Psoas muscle (tissue), 8 donors: ENCODE results near the gene ZSCAN2. TPM values are rescaled to one million over a fixed set of nuclear protein-coding genes. Genes with fewer than 3 reads are reported as not detected.

Experiments
- ATAC-seq, 4 donors: fragments of 200-7000 bp; cut with Tn5 transposase; one replicate each; pipeline ENCODE4 v1.9.1; 2020; ENCODE audit warnings: moderate library complexity in 3 of 4, mild to moderate bottlenecking in 2 of 4
- DNase-seq, 2 donors: peaks; one replicate each; pipeline ENCODE4 v3.0.0-alpha.2; 2020
- H3K27ac ChIP-seq: fragments of 200-600 bp; one replicate; pipeline ENCODE4 v1.8.0; 2022
- H3K27me3 ChIP-seq, 3 donors: fragments of 200-600 bp in 1 of 3; one replicate each; pipeline versions ENCODE4 v1.6.1 to v1.8.0; 2013 to 2022; ENCODE audit warnings: low read length in 2 of 3, mild to moderate bottlenecking in 2 of 3, moderate library complexity in 1 of 3; ENCODE audit not compliant: insufficient read depth in 3 of 3
- H3K36me3 ChIP-seq, 2 donors: fragments of 200-600 bp in 1 of 2; one replicate each; pipeline versions ENCODE4 v1.6.1 to v1.8.0; 2013 to 2022; ENCODE audit warnings: low read depth in 1 of 2, mild to moderate bottlenecking in 1 of 2, moderate library complexity in 1 of 2; ENCODE audit not compliant: insufficient read depth in 1 of 2
- H3K4me1 ChIP-seq: fragments of 200-600 bp; one replicate; pipeline ENCODE4 v1.8.0; 2022
- H3K4me3 ChIP-seq: fragments of 200-600 bp; one replicate; pipeline ENCODE4 v1.8.0; 2022; ENCODE audit warnings: mild to moderate bottlenecking
- H3K9me3 ChIP-seq: fragments of 200-600 bp; one replicate; pipeline ENCODE4 v1.8.0; 2022
- CTCF ChIP-seq: fragments of 200-600 bp; IDR thresholded peaks from one replicate; pipeline ENCODE4 v1.8.0; 2022; ENCODE audit warnings: antibody characterized with exemption
- WGBS, 3 donors: extraction: QIAGEN DNeasy Blood & Tissue Kit; methylation state at CpG; one replicate each; pipeline versions ENCODE4 v1.1.6 to v1.1.7; 2013; 5-methylcytosine and 5-hydroxymethylcytosine counted together
- intact Hi-C, 2 donors: fragments of 100-400 bp; cut with DNase I; formaldehyde crosslinking; loops; one replicate each; pipeline versions ENCODE4 v1.11.0 to v1.14.2; 2022
- polyA plus RNA-seq, 3 donors: library from polyadenylated mRNA; stranded (reverse); fragments of 200-250 nt; gene quantifications; one replicate each; pipeline ENCODE4 v1.2.3, GENCODE V29; 2013
- total RNA-seq, 4 donors: library from RNA; stranded (reverse); fragmentation: NEBNext Ultra II Directional in 2 of 4; extraction: Animal tissue kit (Norgen Biotek cat#: 25700) in 2 of 4; gene quantifications; one replicate each; pipeline versions ENCODE4 v1.2.1 to v1.2.4, GENCODE V29; 2021 to 2023
- donor health status: healthy with polysubstance abuse.
- donor health status: DM: no; HTN: no; CAD: no; lungs with moderate emphysema.
- donor health status: Bipolar disorder and iron deficiency.
- donor health status: healthy.
- donor health status: DM: yes; HTN: yes; CAD: no.
- donor health status: DM: no; HTN: no; CAD: no.
- donor health status: DM: no; HTN: no; CAD: no.
- donor health status: DM: yes; HTN: yes; CAD: no.

The ZSCAN2 gene
- total and polyA plus RNA-seq, 7 donors, result 3.3 to 9.6 (median 4.4) TPM

- Histone ChIP-seq H3K27me3 (no peaks in the 10 kb centered on the region), H3K9me3 (no peaks in the 10 kb centered on the region), H3K4me3 (no peak overlapping the region), H3K27ac (no peak overlapping the region), H3K36me3 (peaks cover 0 to 29% of the 10 kb centered on the region in 2 donors), H3K4me1 (no peaks in the 10 kb centered on the region)
- no peak for ATAC-seq
- intact Hi-C loops, result loop anchor here (5.0 to 10.0 kb wide), 2 partner anchors 48 to 111 kb away; partner anchors contain the start of genes SEC11A (in 1 of the 2) and WDR73 (in 1 of the 2)
- no peak for DNase-seq
- 87 to 93% (median 88%) methylated on average over 14 of the region's 14 CpGs for WGBS, 3 donors
- TF ChIP-seq CTCF, result no peak
Observed at GRCh38 chr15:84603630-84604379, 3.0 kb downstream of the ZSCAN2 start.

GRCh38 chr15:84604826-84605553 lies 4.2 kb downstream of the ZSCAN2 start:
- no peaks in the 10 kb centered on the region for H3K9me3 ChIP-seq
- no peaks in the 10 kb centered on the region for H3K27me3 ChIP-seq
- ATAC-seq, result no peak
- H3K36me3 ChIP-seq, result peaks cover 0 to 31% of the 10 kb centered on the region in 2 donors
- peaks cover 6% of the 10 kb centered on the region for H3K4me1 ChIP-seq
- no peak overlapping the region for H3K4me3 ChIP-seq
- 82 to 84% (median 84%) methylated on average over 19 of the region's 19 CpGs for WGBS, 3 donors
- DNase-seq, result no peak
- H3K27ac ChIP-seq, result no peak overlapping the region
- intact Hi-C loops, result loop anchor here (5.0 to 10.0 kb wide), 2 partner anchors 47 to 110 kb away; partner anchors contain the start of genes SEC11A (in 1 of the 2) and WDR73 (in 1 of the 2)
- no peak for TF ChIP-seq CTCF

- ATAC-seq (no peak), DNase-seq (no peak)
- intact Hi-C loops, result loop anchor here in 1 of 2 donors (10.0 kb wide), 1 partner anchor 109 kb away; the partner anchor contains the start of gene SEC11A
- Histone ChIP-seq H3K4me1 (peaks cover 8% of the 10 kb centered on the region), H3K27me3 (no peaks in the 10 kb centered on the region), H3K4me3 (no peak overlapping the region), H3K36me3 (peaks cover 0 to 31% of the 10 kb centered on the region in 2 donors), H3K27ac (no peak overlapping the region), H3K9me3 (no peaks in the 10 kb centered on the region)
- no peak for TF ChIP-seq CTCF
- 39 to 66% (median 62%) methylated on average over 2 of the region's 2 CpGs for WGBS, 3 donors
Observed at GRCh38 chr15:84605554-84605882, 4.7 kb downstream of the ZSCAN2 start.

- no peak overlapping the region for H3K27ac ChIP-seq
- no peaks in the 10 kb centered on the region for H3K27me3 ChIP-seq
- H3K36me3 ChIP-seq, result peaks cover 0 to 31% of the 10 kb centered on the region in 2 donors
- 86 to 90% (median 89%) methylated on average over 8 of the region's 8 CpGs for WGBS, 3 donors
- intact Hi-C loops, result loop anchor here in 1 of 2 donors (10.0 kb wide), 1 partner anchor 108 kb away; the partner anchor contains the start of gene SEC11A
- no peak for TF ChIP-seq CTCF
- DNase-seq (no peak), ATAC-seq (no peak)
- H3K4me3 ChIP-seq, result no peak overlapping the region
- no peaks in the 10 kb centered on the region for H3K9me3 ChIP-seq
- peaks cover 8% of the 10 kb centered on the region for H3K4me1 ChIP-seq
Observed at GRCh38 chr15:84606653-84607120, 5.9 kb downstream of the ZSCAN2 start.
